DOHH2 (cell line): ENCODE measurements around the gene MBLAC1.

Experiments used
- H3F3A ChIP-seq: fragments of 200-600 bp; sonication (generic), shearing (Covaris generic); 2 replicates; pipeline ENCODE4 v1.6.0; 2016; ENCODE audit warnings: antibody characterized with exemption, mild to moderate bottlenecking; ENCODE audit not compliant: control insufficient read depth, insufficient read depth
- H3K27ac ChIP-seq: fragments of 200-600 bp; sonication (generic); 2 replicates; pipeline ENCODE4 v1.5.1; 2014; ENCODE audit warnings: low read depth, mild to moderate bottlenecking, low read length, moderate library complexity
- H3K27me3 ChIP-seq: fragments of 200-600 bp; sonication (generic); 2 replicates; pipeline ENCODE4 v1.6.1; 2014; ENCODE audit warnings: mild to moderate bottlenecking, low read length, mixed read lengths; ENCODE audit not compliant: control insufficient read depth
- H3K36me3 ChIP-seq: fragments of 200-600 bp; sonication (generic); 2 replicates; pipeline ENCODE4 v1.6.1; 2014; ENCODE audit warnings: mild to moderate bottlenecking, low read length, moderate library complexity, mixed read lengths; ENCODE audit not compliant: control insufficient read depth
- H3K4me1 ChIP-seq: fragments of 200-600 bp; sonication (generic); 2 replicates; pipeline ENCODE4 v1.6.1; 2014; ENCODE audit warnings: mild to moderate bottlenecking, low read length, mixed read lengths; ENCODE audit not compliant: control insufficient read depth
- H3K4me2 ChIP-seq: fragments of 200-600 bp; sonication (generic); 2 replicates; pipeline ENCODE4 v1.6.0; 2014; ENCODE audit warnings: mild to moderate bottlenecking, low read length, moderate library complexity
- H3K4me3 ChIP-seq: fragments of 200-600 bp; sonication (generic); 2 replicates; pipeline ENCODE4 v1.5.1; 2014; ENCODE audit warnings: mild to moderate bottlenecking, low read length, mixed read lengths
- H3K79me2 ChIP-seq: fragments of 200-600 bp; sonication (generic); 2 replicates; pipeline ENCODE4 v1.6.1; 2014; ENCODE audit warnings: mild to moderate bottlenecking, low read length, mixed read lengths; ENCODE audit not compliant: control insufficient read depth
- H3K9me2 ChIP-seq: fragments of 200-600 bp; sonication (generic); replicated peaks from 2 replicates; pipeline ENCODE4 v1.6.1; 2014; ENCODE audit warnings: mild to moderate bottlenecking, low read length, mixed read lengths; ENCODE audit not compliant: control insufficient read depth
- H3K9me3 ChIP-seq: fragments of 200-600 bp; sonication (generic); 2 replicates; pipeline ENCODE4 v1.6.1; 2014; ENCODE audit warnings: antibody characterized with exemption, low read length, mixed read lengths; ENCODE audit not compliant: control insufficient read depth, insufficient read depth
- H4K20me1 ChIP-seq: fragments of 200-600 bp; sonication (generic); 2 replicates; pipeline ENCODE4 v1.6.0; 2014; ENCODE audit warnings: low read depth, mild to moderate bottlenecking, antibody characterized with exemption, low read length, moderate library complexity; ENCODE audit not compliant: control insufficient read depth, insufficient read depth
- EZH2phosphoT487 ChIP-seq: fragments of 200-600 bp; sonication (generic); IDR thresholded peaks from 2 replicates; pipeline ENCODE4 v1.6.1; 2017; ENCODE audit warnings: borderline replicate concordance, mild to moderate bottlenecking, antibody characterized with exemption, low read length, moderate library complexity, mixed read lengths
- TF ChIP-seq, protein P1 (sequence below): fragments of 200-600 bp; sonication (generic); IDR thresholded peaks from one replicate; pipeline ENCODE4 v1.5.1; 2014; ENCODE audit warnings: antibody characterized with exemption, mild to moderate bottlenecking, low read depth, low read length; ENCODE audit not compliant: poor library complexity, severe bottlenecking

Gene MBLAC1

DNA sequence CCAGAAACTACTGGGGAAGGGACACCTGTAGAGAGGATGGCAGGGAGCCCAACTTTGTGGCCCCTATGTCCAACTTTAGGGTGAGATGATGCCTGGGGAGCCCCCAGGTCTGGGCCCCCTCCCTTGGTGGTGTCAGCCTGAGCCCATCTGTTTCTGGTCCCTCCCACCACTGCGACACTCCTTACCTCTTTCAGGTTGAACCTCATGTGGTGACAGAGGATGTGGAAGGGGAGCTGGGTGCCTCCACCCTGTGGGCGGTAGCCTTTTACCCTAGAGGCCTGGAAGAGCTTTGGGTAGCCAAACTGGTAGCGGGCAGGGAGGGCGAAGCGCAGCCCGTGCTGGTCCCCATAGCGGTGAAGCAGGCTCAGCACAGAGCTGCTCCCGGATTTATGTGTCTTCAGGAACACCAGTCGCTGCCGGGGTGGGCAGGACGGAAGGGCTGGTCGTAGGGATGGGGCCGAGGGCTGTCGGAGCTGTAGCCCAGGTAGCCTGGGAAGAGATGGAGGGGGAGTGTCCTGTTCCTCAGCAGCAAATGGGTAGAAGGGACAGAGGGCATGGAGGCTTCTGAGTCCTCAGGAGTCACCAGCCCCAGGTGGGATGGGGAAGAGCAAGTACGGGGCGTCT is 39.7 kb downstream of the MBLAC1 start:
- H3K4me2 ChIP-seq: no peak overlapping the region
- H3K36me3 ChIP-seq: peaks cover 11% of the 10 kb centered on the region; the same call in 1 of the 2 replicates
- H3K27me3 ChIP-seq: peaks cover 16% of the 10 kb centered on the region

GRCh38 chr7:100166970-100167911 is 40.5 kb downstream of the MBLAC1 start:
- Histone ChIP-seq H3K4me1 (peaks cover 69% of the 10 kb centered on the region), H3K4me3 (peak overlapping the region; percentile 65), H3K36me3 (peaks cover 11% of the 10 kb centered on the region; the same call in 1 of the 2 replicates), H3K27me3 (peaks cover 16% of the 10 kb centered on the region), H3K9me3 (no peaks in the 10 kb centered on the region), H3K27ac (no peak overlapping the region), H3K9me2 (no peaks in the 10 kb centered on the region), H3K79me2 (no peaks in the 10 kb centered on the region), H3F3A (peaks cover 16% of the 10 kb centered on the region), H4K20me1 (no peaks in the 10 kb centered on the region), H3K4me2 (peak overlapping the region; percentile 80)
- TF ChIP-seq EZH2phosphoT487: no peak
- TF ChIP-seq, protein P1, sequence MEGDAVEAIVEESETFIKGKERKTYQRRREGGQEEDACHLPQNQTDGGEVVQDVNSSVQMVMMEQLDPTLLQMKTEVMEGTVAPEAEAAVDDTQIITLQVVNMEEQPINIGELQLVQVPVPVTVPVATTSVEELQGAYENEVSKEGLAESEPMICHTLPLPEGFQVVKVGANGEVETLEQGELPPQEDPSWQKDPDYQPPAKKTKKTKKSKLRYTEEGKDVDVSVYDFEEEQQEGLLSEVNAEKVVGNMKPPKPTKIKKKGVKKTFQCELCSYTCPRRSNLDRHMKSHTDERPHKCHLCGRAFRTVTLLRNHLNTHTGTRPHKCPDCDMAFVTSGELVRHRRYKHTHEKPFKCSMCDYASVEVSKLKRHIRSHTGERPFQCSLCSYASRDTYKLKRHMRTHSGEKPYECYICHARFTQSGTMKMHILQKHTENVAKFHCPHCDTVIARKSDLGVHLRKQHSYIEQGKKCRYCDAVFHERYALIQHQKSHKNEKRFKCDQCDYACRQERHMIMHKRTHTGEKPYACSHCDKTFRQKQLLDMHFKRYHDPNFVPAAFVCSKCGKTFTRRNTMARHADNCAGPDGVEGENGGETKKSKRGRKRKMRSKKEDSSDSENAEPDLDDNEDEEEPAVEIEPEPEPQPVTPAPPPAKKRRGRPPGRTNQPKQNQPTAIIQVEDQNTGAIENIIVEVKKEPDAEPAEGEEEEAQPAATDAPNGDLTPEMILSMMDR: no peak

More for the DNA sequence above, 39.7 kb downstream of the MBLAC1 start:
- Histone ChIP-seq H3K79me2 (no peaks in the 10 kb centered on the region), H3K27ac (no peak overlapping the region), H4K20me1 (no peaks in the 10 kb centered on the region), H3K9me2 (no peaks in the 10 kb centered on the region), H3K4me3 (no peak overlapping the region), H3F3A (peaks cover 12% of the 10 kb centered on the region; the same call in 1 of the 2 replicates), H3K4me1 (peaks cover 63% of the 10 kb centered on the region), H3K9me3 (no peaks in the 10 kb centered on the region)
- TF ChIP-seq EZH2phosphoT487: no peak
- TF ChIP-seq, protein P1: no peak

DNA sequence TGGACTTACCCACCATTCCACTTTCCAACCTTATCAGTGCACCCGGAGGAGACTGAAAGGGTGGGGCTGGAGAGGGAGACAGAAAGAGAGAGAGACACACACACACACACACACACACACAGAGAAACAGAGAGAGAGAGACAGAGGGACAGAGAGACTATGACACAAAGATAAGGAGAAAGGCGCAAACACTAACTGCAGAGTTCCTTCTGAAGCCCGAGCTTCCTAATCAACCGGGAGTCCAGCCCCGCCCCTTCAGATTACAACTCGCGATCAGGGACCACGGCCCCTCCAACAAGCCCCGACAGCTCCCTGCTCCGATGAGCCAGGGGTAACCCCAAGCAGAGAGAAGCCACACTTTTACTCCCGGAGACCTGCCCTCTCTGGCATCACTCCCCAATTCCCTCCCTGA is 41.2 kb downstream of the MBLAC1 start:
- Histone ChIP-seq H4K20me1 (no peaks in the 10 kb centered on the region), H3K4me2 (peak overlapping the region; percentile 80), H3K9me3 (no peaks in the 10 kb centered on the region), H3K4me3 (peak overlapping the region; percentile 65), H3K27me3 (peaks cover 16% of the 10 kb centered on the region), H3K27ac (no peak overlapping the region), H3K36me3 (peaks cover 11% of the 10 kb centered on the region; the same call in 1 of the 2 replicates), H3K4me1 (peaks cover 65% of the 10 kb centered on the region), H3K79me2 (no peaks in the 10 kb centered on the region), H3F3A (peaks cover 16% of the 10 kb centered on the region), H3K9me2 (no peaks in the 10 kb centered on the region)
- TF ChIP-seq, protein P1: no peak
- TF ChIP-seq EZH2phosphoT487: no peak
